Fibroblast of skin of left quadriceps (primary cell): ENCODE results near the gene KCNJ18.
A peak's percentile ranks its signal among the peaks of the same experiment; 100 is the strongest.
"Not testable (repeated sequence)": the region's sequence is repeated elsewhere in the genome, so short reads cannot be mapped to it uniquely, and the experiment has no call there.

ENCODE experiments used
- DNase-seq, 2 experiments: peaks; one replicate each; pipeline ENCODE4 v3.0.0-alpha.2; 2013; ENCODE audit warnings: low read depth in 2 of 2

KCNJ18 gene

DNA sequence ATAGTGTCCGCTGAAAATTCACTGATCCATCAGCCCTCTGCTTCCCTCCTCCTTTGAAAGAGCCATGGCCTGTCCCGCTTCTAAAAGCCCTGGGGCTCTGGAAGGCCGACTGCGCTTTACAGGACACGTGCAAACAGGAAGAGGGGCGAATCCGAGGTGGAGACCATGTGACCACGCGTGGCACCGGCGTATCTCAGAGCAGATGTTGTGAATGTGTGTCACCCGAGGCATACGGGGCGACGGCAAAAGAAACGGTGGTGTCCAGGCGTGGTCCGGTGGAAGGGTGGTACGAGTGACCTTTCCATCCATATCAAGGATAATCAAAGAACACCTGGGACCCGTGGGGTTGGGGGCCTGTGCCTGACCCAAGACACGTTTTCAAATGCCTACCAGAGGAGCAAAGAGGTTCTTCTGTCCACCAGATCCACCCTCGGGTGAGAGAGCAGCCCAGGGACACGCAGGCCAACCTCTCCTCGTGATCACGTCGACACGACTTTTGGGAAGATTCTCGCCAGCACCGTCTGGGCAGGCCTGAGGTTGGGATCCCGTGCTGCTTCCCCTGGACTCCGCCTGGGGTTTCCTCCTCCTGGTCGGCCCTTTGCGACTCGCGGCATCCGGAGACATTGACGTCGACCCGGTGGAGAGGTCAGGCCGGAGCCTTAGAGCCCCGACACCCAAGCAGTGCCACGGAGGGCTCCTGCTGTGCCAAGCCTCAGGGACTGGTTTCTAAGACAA is 7.1 kb upstream of the KCNJ18 start:
- not testable (repeated sequence) for DNase-seq

DNA sequence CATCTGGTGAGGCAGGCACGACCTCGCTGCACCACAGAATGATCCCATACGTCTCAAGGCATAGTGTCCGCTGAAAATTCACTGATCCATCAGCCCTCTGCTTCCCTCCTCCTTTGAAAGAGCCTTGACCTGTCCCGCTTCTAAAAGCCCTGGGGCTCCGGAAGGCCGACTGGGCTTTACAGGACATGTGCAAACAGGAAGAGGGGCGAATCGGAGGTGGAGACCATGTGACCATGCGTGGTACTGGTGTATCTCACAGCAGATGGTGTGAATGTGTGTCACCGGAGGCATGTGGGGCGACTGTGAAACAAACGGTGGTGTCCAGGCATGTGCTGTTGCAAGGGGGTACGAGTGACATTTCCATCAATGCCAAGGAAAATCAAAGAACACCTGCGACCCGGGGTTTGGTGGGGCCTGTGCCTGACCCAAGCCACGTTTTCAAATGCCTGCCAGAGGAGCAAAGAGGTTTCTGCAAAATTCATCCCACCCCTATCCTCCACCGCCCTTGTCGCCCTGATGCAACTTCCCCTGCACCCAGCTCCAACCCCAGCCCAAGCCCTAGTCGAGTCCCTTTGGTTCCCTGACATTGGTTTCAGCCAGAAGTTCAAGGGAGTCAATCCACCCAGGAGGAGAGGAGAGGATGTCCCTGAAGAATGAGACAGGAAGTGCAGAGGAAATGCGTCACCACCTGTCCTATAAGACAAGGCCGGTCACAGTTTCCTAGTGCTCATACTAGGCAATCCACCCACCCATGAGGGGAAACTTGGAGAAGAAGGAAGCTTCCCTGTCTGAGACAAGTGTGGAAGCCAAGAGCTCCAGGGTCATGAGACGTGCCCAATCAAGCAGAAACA is 5.9 kb upstream of the KCNJ18 start:
- no peak for DNase-seq

DNA sequence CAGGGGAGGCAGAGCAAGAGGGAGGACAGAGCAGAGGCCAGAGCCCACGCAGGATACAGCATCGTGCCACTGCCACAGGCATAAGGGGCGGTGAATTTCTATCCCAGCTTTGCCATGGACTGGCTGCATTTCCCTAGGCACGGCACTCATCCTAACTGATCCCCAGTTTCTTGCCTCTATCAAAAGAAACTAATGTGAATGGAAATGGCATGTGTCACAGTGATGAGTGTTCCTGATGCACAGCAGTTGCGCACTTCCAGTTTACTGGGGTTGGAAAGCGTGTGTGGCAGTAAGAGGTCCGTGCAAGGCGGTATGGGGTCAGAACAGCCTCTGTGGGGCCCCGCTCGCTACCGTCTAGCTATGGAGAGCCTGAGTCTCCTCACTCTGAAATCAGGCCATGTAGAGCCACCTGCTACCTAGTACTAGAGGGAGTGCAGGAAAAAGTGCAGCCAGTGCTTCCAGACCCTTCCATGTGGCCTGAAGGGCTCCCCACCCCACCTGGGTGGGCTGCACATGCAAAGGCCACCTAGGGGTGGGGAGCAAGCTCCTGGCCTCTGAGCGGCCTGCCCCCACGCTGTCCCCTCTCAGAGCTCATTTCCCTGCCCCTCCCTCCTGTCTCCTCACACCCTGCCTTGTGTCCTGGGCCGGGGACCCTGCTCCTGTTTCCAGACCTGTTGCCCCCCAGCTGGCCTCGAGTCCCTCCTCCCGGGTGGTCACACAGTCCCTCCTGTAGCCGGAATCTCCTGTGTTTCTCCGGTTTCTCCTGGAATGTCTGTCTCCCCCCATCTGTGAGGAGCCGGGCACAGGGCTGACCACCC is 5.0 kb upstream of the KCNJ18 start:
- no peak for DNase-seq

DNA sequence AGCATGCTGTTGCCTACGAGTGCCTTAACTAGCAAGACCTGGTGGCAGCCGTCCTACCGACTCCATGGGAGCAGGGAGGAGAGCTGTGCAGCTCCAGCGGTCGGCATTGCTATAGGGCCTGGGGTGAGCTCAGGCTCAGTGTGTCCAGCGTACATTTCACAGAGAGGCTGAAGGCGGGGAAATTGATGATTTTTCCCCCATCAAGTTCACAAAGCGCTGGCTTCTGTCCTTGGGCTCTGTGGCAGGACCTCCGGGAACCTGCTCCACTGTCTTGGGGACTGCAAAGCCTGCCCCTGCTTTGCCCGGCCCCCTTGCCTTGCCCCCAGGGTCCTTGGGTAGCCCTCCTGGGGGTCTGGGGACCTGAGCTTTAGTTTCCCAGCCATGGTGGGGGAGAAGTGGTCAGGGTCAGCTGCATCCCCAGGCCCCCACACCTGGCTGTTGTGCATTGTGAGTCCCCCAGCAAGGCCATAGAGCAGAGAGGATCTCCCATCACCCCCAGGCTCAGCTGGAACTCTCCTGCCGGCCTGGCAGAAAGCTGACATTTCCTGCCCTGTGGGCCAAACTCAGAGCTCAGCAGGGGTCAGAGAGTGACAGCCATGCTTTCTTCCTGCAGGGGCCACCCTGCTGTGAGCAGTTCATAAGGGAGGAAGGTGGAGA is 3.9 kb upstream of the KCNJ18 start:
- no peak for DNase-seq

DNA sequence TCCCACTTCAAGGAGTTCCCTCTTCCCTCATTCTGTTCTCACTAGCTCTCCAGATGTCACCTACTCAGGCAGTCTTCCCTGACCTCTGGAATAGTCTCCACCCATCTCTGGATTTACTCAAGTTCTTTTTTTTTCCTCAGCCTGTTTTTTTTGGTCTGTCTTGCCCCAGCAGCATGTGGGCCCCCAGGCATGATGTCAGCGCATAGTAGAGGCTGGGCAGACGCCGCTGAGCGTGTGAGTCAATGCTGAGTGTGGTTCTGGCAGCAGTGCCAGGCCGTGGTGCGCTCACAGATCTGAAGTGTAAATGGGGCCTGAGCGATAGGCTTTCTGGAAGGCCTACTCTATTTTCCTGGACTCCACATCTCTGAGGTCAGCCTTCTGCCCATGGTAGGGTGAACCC is 2.7 kb upstream of the KCNJ18 start:
- DNase-seq, result peak; percentile 53 to 59

DNA sequence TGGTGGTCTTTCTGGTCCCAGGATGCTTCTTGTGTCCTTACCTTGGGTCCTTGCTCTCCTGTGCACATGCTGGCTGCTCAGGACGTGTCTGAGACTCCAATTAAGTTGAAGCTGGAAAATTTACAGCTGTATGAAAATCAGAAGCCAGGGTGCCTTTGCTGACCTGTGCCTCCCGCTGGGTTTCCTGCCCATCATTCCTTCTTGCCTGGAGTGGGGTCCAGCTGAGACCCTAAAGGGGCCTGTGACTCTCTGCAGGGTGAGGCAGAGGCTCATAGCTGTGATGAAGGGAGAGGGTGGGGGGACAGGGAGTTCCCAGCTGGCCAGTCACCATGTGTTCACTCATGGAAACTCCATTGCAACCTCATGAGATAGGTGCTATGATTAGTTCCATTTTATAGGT is 1.5 kb upstream of the KCNJ18 start:
- DNase-seq, result not testable (repeated sequence)

DNA sequence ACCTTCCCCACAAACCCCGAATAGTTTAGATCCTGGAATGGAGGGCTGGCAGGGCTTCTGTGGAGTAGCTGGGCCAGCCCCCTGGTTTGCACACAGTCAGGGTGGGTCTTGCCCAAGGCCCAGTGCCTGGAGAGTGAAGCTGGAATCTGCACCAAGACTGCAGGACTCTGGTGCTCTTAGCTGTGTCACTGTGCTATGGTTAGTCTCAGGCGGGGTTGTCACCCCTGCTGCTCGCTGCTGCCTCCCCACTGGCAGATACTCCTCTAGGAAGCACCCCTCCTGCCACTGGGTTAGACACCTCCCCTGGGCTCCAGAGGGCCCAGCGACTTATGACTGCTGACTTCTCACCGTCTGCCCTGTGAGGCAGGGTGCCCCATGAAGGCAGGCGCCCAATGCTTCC is 842 bp upstream of the KCNJ18 start:
- not testable (repeated sequence) for DNase-seq

DNA sequence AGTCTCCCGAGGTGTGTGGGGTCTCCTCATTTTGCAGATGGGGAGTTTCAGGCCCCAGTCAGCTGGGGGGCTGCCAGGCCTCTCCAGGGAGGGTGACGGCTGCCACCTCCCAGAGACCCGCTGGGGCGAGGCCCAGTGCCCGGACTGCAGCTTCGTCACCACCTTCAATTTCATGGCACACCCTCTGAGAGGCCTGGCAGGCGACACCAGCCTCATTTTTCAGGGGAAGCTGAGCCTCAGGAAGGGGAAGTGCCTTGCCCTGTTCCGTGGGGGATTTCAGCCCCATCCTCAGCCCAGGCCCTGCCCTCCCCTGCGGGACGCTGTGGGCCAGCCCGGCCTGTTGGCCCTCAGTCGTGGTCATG is 362 bp downstream of the KCNJ18 start:
- DNase-seq, result not testable (repeated sequence)

DNA sequence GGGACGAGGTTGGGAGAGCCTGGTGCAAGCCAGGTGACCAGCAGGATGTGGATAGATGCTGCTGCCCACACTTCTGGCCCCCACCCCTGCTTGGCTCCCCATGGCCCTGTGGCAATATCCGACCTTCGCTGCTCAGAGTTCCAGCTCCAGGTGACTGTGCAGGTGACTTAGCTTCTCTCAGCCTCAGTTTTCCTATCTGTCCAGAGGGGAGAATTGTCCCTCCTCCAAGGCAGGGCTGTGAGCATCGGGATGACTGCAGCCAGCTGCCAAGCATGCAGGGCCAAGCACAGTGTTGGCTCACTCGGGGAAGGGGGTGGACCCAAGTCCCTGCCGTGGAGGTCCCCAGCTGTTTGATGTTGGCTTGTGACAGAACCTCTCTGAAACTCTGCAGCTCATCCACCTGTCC is 1.1 kb downstream of the KCNJ18 start:
- DNase-seq, result not testable (repeated sequence)

DNA sequence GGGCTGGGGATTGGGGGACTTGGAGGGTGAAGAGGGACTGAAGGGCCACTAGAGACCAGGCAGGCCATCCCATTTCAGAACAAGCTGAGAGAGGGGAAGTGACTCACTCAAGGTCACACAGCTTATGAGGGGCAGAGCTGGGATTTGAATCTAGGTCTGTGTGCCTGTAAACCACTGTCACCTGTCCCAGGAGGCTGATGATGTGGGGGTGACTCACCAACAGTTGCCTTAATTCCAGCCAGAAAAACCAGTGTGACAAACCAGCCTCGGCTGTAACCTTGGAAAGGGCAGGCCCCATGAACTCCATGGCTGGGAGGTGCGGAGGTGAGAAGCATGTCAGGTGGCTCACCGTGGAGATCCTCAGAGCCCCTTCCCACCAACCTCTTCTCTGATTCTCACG is 1.6 kb downstream of the KCNJ18 start:
- not testable (repeated sequence) for DNase-seq

DNA sequence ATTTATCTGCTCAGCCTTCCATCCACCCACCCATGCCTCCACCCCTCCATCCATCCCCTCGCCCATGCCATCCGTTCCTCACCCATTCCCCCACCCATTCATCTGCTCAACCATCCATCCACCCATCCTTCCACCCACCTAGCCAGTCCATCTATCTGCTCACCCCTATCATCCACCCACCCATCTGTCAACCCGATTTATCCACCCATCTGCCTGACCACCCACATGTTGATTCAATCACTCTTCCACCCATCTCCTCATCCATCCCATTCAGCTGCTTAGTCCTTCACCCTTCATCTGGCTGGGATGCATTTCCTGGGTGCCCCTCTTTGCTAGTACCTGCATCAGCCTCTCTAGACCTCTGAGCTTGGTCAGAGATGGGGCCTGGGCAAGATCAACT is 3.9 kb downstream of the KCNJ18 start:
- DNase-seq, result not testable (repeated sequence)

DNA sequence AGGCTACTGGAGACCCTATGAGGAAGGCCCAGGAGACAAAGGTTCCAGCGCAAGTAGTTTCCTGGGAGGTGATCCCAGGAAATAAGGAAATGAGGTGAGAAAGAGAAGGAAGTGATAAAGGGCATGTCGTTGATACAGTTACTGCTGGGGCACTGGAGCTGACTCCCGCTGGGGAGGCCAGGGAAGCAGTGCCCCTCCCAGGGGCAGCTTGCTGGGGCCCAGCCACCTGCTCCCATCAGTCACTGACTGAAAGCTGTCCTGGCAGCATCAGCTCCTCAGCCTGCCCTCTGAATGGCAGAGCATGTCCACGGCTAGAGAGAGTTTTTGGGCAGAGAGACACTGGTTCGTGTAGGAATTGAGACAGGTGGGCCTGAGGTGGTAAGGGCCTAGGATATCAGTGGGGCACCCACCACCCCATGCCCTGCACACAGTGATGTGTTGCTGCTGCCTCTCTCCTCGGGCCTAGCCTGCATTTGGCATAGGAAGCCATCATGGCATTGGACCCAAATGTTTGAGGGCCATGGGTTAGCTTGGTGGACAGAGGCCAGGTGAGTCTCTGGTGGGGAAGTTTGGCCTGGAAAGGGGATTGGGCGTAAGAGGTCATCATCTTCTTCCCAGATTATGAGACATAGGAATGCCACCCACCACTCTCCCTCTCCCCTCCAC is 4.7 kb downstream of the KCNJ18 start:
- not testable (repeated sequence) for DNase-seq

DNA sequence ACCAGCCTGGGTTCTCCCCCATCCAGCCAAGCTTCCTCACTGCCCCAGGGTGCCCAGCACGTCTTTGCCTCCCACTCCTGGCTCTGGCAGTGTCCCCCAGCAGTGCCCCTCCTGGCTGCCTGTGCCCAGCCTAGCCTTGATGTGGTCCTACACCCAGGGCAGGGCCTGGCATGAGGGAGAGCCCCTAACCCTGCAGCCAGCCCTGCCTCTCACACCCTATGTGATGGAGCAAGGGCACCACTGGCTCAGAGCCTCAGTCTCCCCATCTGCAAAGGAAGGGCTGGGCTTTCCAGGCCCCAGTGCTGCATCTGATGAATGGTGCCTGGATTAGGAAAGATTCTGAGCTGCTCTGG is 5.2 kb downstream of the KCNJ18 start:
- DNase-seq, result not testable (repeated sequence)

DNA sequence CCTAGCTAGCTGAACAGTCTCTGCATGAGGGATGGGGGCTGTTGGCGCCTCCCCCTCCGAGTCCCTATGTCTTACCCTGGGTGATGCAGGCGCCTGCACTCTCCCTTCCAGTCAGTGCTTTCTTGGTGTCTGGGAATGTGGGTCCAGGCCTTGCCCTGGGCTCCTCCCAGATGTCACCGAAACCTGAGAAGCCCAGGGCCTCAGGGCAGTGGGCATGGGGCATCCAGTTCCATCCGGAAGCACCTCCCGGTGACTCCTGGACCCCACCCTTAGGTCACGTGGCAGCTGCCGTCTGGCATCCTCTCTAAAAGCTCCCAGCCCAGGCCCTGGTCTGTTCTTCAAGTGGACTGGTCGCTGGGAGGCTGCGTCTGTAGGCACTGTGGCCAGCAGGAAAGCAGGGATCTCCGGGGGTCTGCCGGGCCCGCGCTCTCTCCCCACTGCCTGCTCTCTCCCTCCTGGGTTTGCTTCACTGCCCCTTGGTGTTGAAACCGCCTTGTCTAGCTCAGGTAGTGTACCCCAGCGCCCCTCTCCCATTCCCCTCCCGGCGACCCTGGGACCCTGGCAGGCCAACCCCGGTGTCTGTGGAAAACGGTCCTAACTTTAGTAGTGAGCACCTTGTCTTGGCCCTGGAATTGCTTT is 6.2 kb downstream of the KCNJ18 start:
- DNase-seq, result not testable (repeated sequence)

DNA sequence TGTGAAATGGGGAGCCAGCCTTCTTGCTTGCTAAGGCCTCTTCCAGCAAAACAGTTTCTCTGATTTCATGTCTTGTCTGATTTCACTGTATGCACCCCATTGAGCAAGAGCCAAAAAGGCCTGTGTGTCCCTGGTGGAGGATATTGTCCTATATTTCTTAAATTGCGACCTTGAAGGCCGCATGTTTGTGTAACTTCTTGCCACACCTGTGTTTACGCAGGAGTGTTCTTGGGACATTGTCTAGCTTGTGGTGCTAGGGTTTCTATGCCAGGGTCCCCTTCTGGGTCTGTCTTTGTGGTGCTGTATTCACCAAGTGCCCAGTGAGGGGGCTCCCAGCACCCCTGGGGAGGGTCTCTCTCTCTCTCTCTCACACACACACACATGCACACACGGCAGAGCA is 6.8 kb downstream of the KCNJ18 start:
- DNase-seq, result not testable (repeated sequence)

DNA sequence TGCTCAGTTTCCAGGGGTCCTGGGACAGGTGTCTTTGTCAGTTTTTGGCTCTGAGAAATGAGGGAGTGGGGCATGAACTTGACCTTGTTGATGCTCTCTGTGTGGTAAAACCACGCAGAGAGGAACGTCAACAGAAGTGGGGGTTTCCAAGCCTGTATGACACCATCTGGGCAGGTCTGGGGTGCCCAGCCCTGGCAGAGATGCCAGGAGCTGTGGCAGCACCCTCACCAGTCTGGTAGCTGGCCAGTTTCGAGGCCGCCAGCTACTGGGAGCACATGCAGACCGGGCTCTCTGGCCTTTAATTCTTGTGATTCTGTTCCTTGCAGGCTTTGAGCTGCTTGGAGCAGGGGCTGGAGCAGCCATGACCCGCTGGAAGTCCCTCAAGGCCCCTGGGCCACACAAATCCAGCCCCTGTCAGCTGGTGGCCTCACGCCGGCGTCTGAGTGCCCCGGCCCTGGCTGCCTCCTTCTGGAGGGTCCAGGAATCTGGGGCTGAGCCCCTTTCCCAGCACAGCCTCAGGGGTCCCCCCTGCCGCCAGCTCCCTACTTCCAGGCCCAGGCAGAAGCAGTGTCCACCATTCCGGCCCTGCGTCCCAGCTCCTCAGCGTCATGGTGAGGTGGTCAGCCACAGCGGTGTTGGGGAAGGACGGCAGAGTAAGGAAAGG is 7.4 kb downstream of the KCNJ18 start:
- DNase-seq, result not testable (repeated sequence)

DNA sequence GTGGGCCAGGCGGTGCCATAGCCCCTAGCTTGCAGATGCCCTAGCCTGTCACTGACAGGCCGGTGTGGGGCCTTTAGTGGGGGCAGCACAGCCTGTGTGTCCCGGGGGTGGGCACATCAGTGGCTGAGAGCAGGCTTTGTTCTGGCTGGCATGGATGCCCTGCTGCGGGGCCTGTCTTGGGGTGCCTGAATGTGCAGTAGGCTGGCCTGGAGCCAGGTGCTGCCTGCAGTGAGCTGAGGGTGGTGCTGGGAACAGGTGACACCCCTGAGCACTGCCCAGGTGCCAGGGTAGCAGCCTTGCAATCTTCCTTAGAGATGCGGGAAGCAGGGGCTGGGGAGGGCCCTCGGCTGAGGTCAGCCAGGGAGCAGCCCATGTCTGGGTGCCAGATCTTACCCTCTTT is 8.8 kb downstream of the KCNJ18 start:
- not testable (repeated sequence) for DNase-seq

DNA sequence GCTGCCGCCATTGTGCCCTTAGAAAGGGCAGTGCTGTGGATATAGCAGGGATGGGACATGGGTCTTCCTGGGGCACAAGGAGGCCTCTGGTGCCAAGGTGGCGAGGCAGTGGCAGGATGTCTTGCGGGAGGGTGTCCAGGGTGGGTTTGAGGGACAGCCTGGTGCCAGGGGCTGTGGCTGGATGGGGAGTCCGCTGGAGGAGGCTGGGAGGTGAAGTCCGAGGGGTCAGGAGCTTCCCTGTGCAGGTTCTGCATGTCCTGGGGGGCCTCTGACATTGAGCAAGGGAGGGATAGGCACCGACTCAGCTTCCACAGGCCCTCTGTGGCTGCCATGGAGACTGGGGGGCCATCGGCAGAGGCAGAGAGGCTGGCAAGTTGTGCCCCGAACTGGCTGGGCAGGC is 9.7 kb downstream of the KCNJ18 start:
- not testable (repeated sequence) for DNase-seq

DNA sequence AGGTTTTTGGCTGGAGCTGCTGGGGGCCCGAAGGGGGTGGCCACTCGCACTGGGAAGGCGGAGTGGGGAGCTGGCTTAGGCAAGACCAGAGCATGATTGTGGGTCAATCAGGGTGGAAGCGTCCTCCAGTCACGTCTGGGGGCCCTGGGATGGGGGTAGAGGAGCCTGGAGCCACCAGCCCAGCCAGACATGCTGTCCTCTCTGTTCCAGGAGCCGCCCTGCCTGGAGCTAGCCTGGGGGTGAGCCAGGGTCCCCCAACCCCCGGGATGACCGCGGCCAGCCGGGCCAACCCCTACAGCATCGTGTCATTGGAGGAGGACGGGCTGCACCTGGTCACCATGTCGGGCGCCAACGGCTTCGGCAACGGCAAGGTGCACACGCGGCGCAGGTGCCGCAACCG is 10.2 kb downstream of the KCNJ18 start:
- not testable (repeated sequence) for DNase-seq
